Right hindlimb (tissue), 1 donor: Measurements from ENCODE around the gene ZNF431.
A peak's percentile ranks its signal among the peaks of the same experiment; 100 is the strongest.
"Not testable (repeated sequence)": the region's sequence is repeated elsewhere in the genome, so short reads cannot be mapped to it uniquely, and the experiment has no call there.

Source experiments
- DNase-seq: peaks from one replicate; pipeline ENCODE4 v3.0.0-alpha.2; 2018

ZNF431 gene

GRCh38 chr19:21141787-21142464 is at the start of gene ZNF431:
Gene ZNF431 (plus strand): TSS chr19:21142040. CDS start chr19:21142184, 144 bp downstream.
- DNase-seq, result peak; percentile 96

- no peak for DNase-seq
These were observed 49.7 kb upstream of the ZNF431 start for GRCh38 chr19:21092109-21092508.

GRCh38 chr19:21094347-21095025 is 47.4 kb upstream of the ZNF431 start:
- no peak for DNase-seq

GRCh38 chr19:21098291-21098690 is 43.5 kb upstream of the ZNF431 start:
- DNase-seq, result no peak

GRCh38 chr19:21101521-21102242 is 40.2 kb upstream of the ZNF431 start:
- no peak for DNase-seq

GRCh38 chr19:21109116-21109515 is 32.7 kb upstream of the ZNF431 start:
- no peak for DNase-seq

- no peak for DNase-seq
These were observed 31.7 kb upstream of the ZNF431 start for GRCh38 chr19:21110183-21110582.

- DNase-seq, result no peak
These were observed 26.4 kb upstream of the ZNF431 start for GRCh38 chr19:21115430-21115829.

- DNase-seq, result no peak
These were observed 24.6 kb upstream of the ZNF431 start for GRCh38 chr19:21117041-21117907.

GRCh38 chr19:21126078-21126477 is 15.8 kb upstream of the ZNF431 start:
- DNase-seq, result no peak

- no peak for DNase-seq
These were observed 14.8 kb upstream of the ZNF431 start for GRCh38 chr19:21127001-21127400.

- no peak for DNase-seq
These were observed 13.9 kb upstream of the ZNF431 start for GRCh38 chr19:21127898-21128297.

- no peak for DNase-seq
These were observed 12.7 kb upstream of the ZNF431 start for GRCh38 chr19:21128901-21129698.

GRCh38 chr19:21130097-21130775 is 11.6 kb upstream of the ZNF431 start:
- no peak for DNase-seq

GRCh38 chr19:21133633-21134032 is 8.2 kb upstream of the ZNF431 start:
- no peak for DNase-seq

GRCh38 chr19:21134934-21135366 is 6.9 kb upstream of the ZNF431 start:
- DNase-seq, result no peak

GRCh38 chr19:21135433-21135832 is 6.4 kb upstream of the ZNF431 start:
- no peak for DNase-seq

- no peak for DNase-seq
These were observed 3.7 kb upstream of the ZNF431 start for GRCh38 chr19:21138130-21138529.

GRCh38 chr19:21141006-21141405 is 834 bp upstream of the ZNF431 start:
- DNase-seq, result not testable (repeated sequence)

GRCh38 chr19:21143428-21143827 is 1.6 kb downstream of the ZNF431 start:
- DNase-seq, result no peak

- no peak for DNase-seq
These were observed 2.0 kb downstream of the ZNF431 start for GRCh38 chr19:21143854-21144253.
